Neuronal stem cell (in vitro differentiated cells): ENCODE data around the gene BTBD9.
A peak's percentile ranks its signal among the peaks of the same experiment; 100 is the strongest.

Experiments used
- DNase-seq: peaks from one replicate; pipeline ENCODE4 v3.0.0-alpha.2; 2013; ENCODE audit warnings: low spot score
- H2AFZ ChIP-seq: one replicate; pipeline ENCODE4 v1.6.1; 2013; ENCODE audit warnings: mild to moderate bottlenecking, low read length, inconsistent platforms
- H2AK5ac ChIP-seq: 2 replicates; pipeline ENCODE4 v1.6.1; 2013; ENCODE audit warnings: low read depth, mild to moderate bottlenecking, inconsistent platforms, low read length, moderate library complexity, mixed read lengths
- H2BK120ac ChIP-seq: 2 replicates; pipeline ENCODE4 v1.6.1; 2013; ENCODE audit warnings: low read depth, mild to moderate bottlenecking, inconsistent platforms, low read length, moderate library complexity, mixed read lengths
- H2BK12ac ChIP-seq: one replicate; pipeline ENCODE4 v1.6.1; 2013; ENCODE audit warnings: low read length, inconsistent platforms
- H2BK15ac ChIP-seq: 2 replicates; pipeline ENCODE4 v1.6.1; 2013; ENCODE audit warnings: mild to moderate bottlenecking, low read length, inconsistent platforms, mixed read lengths
- H2BK5ac ChIP-seq: one replicate; pipeline ENCODE4 v1.6.1; 2013; ENCODE audit warnings: inconsistent platforms, mild to moderate bottlenecking, low read length, moderate library complexity
- H3K14ac ChIP-seq: one replicate; pipeline ENCODE4 v1.6.1; 2013; ENCODE audit warnings: low read length, inconsistent platforms
- H3K18ac ChIP-seq: 2 replicates; pipeline ENCODE4 v1.6.1; 2013; ENCODE audit warnings: low read length, inconsistent platforms
- H3K23ac ChIP-seq: 2 replicates; pipeline ENCODE4 v1.6.1; 2013; ENCODE audit warnings: low read depth, mild to moderate bottlenecking, mixed read lengths, low read length, inconsistent platforms; ENCODE audit not compliant: poor library complexity
- H3K27ac ChIP-seq: replicated peaks from 3 replicates; pipeline ENCODE4 v1.5.1; 2013; ENCODE audit warnings: low read length, inconsistent platforms
- H3K27me3 ChIP-seq, 3 experiments: 2 replicates each; pipeline ENCODE4 v1.6.1; 2013; ENCODE audit warnings: low read length in 3 of 3, mild to moderate bottlenecking in 2 of 3, inconsistent platforms in 1 of 3, low read depth in 1 of 3, mixed read lengths in 1 of 3, moderate library complexity in 1 of 3; ENCODE audit not compliant: control insufficient read depth in 3 of 3, insufficient read depth in 3 of 3
- H3K36me3 ChIP-seq, 2 donors: replicated peaks in 1 of 2; 2 replicates each; pipeline ENCODE4 v1.6.1; 2013; ENCODE audit warnings: low read length in 2 of 2; ENCODE audit not compliant: control insufficient read depth in 2 of 2, insufficient read depth in 2 of 2
- H3K4ac ChIP-seq: 2 replicates; pipeline ENCODE4 v1.6.1; 2013; ENCODE audit warnings: inconsistent platforms, mild to moderate bottlenecking, low read length, moderate library complexity
- H3K4me1 ChIP-seq, 2 donors: 1 replicate in 1 of 2; 2 replicates in 1 of 2; pipeline ENCODE4 v1.6.1; 2013; ENCODE audit warnings: low read length in 2 of 2, low read depth in 1 of 2; ENCODE audit not compliant: control insufficient read depth in 2 of 2, insufficient read depth in 1 of 2
- H3K4me2 ChIP-seq: one replicate; pipeline ENCODE4 v1.6.1; 2013; ENCODE audit warnings: mild to moderate bottlenecking, low read length, inconsistent platforms; ENCODE audit not compliant: insufficient read depth, poor library complexity, severe bottlenecking
- H3K4me3 ChIP-seq, 2 donors: 2 replicates each; pipeline ENCODE4 v1.5.1; 2013; ENCODE audit warnings: low read length in 2 of 2, mild to moderate bottlenecking in 2 of 2, inconsistent platforms in 1 of 2, moderate library complexity in 1 of 2
- H3K79me1 ChIP-seq: one replicate; pipeline ENCODE4 v1.6.1; 2013; ENCODE audit warnings: low read depth, mild to moderate bottlenecking, inconsistent platforms, low read length, moderate library complexity
- H3K9ac ChIP-seq: one replicate; pipeline ENCODE4 v1.6.1; 2013; ENCODE audit warnings: mild to moderate bottlenecking, low read depth, low read length, inconsistent platforms; ENCODE audit not compliant: poor library complexity
- H3K9me3 ChIP-seq, 2 donors: replicated peaks in 1 of 2; 2 replicates each; pipeline versions ENCODE3 to v1.6.1; 2013; ENCODE audit warnings: low read length in 2 of 2, mild to moderate bottlenecking in 2 of 2, inconsistent platforms in 1 of 2, low read depth in 1 of 2, mixed read lengths in 1 of 2, moderate library complexity in 1 of 2; ENCODE audit not compliant: control insufficient read depth in 2 of 2, insufficient read depth in 1 of 2
- H4K8ac ChIP-seq: one replicate; pipeline ENCODE4 v1.6.1; 2013; ENCODE audit warnings: low read depth, mild to moderate bottlenecking, inconsistent platforms, low read length, moderate library complexity
- H4K91ac ChIP-seq: one replicate; pipeline ENCODE4 v1.6.1; 2013; ENCODE audit warnings: low read length, low read depth, mild to moderate bottlenecking, inconsistent platforms; ENCODE audit not compliant: poor library complexity
- WGBS, 2 donors: extraction: QIAGEN DNeasy Blood & Tissue Kit; methylation state at CpG; one replicate each; pipeline ENCODE4 v1.1.7; 2013; ENCODE audit warnings: missing lambda C conversion rate in 2 of 2, mixed read lengths in 1 of 2; ENCODE audit not compliant: insufficient read length in 2 of 2, insufficient replicate concordance in 1 of 2; ENCODE audit errors: extremely low coverage in 2 of 2; 5-methylcytosine and 5-hydroxymethylcytosine counted together

The BTBD9 gene

GRCh38 chr6:38169221-38169976 is 470.3 kb downstream of the BTBD9 start:
- no peaks in the 10 kb centered on the region for H3K36me3 ChIP-seq
- no peak overlapping the region for H3K23ac ChIP-seq
- no peak overlapping the region for H2AFZ ChIP-seq
- no peak overlapping the region for H3K4me2 ChIP-seq
- H2BK5ac ChIP-seq, result no peak overlapping the region
- peaks cover 4% of the 10 kb centered on the region for H3K79me1 ChIP-seq
- H3K4me3 ChIP-seq, result no peak overlapping the region
- no peaks in the 10 kb centered on the region for H3K9me3 ChIP-seq
- H3K27me3 ChIP-seq, result no peaks in the 10 kb centered on the region
- no peak overlapping the region for H2BK15ac ChIP-seq
- peak overlapping the region; percentile 88 for H2AK5ac ChIP-seq
- H4K91ac ChIP-seq, result no peak overlapping the region
- H2BK12ac ChIP-seq, result no peak overlapping the region
- DNase-seq, result no peak
- H3K4me1 ChIP-seq, result peaks cover 4 to 16% of the 10 kb centered on the region in 2 donors
- peak overlapping the region; percentile 33 for H3K14ac ChIP-seq
- H2BK120ac ChIP-seq, result no peak overlapping the region
- no peak overlapping the region for H3K27ac ChIP-seq
- H4K8ac ChIP-seq, result no peak overlapping the region
- no CpG with 5 or more reads among the region's 20 CpGs for whole genome bisulfite sequencing, 2 donors
- H3K18ac ChIP-seq, result peak overlapping the region; percentile 80
- H3K9ac ChIP-seq, result no peak overlapping the region
- H3K4ac ChIP-seq, result no peak overlapping the region

GRCh38 chr6:38168699-38169098 is 471.0 kb downstream of the BTBD9 start:
- Histone ChIP-seq H3K4me1 (peaks cover 4 to 16% of the 10 kb centered on the region in 2 donors), H3K23ac (no peak overlapping the region), H3K4me2 (no peak overlapping the region), H3K4me3 (no peak overlapping the region), H3K14ac (no peak overlapping the region), H3K9me3 (no peaks in the 10 kb centered on the region), H2BK12ac (no peak overlapping the region), H3K27me3 (no peaks in the 10 kb centered on the region), H2BK5ac (no peak overlapping the region), H4K8ac (no peak overlapping the region), H3K4ac (no peak overlapping the region), H2BK120ac (no peak overlapping the region), H3K79me1 (peaks cover 4% of the 10 kb centered on the region), H3K27ac (no peak overlapping the region), H3K18ac (no peak overlapping the region), H2BK15ac (no peak overlapping the region), H3K36me3 (no peaks in the 10 kb centered on the region), H2AK5ac (peak overlapping the region; percentile 88), H3K9ac (no peak overlapping the region), H2AFZ (no peak overlapping the region), H4K91ac (no peak overlapping the region)
- DNase-seq, result no peak
- no CpG with 5 or more reads among the region's 8 CpGs for WGBS, 2 donors

- no peak overlapping the region for H4K91ac ChIP-seq
- H3K27ac ChIP-seq, result no peak overlapping the region
- H3K27me3 ChIP-seq, result no peaks in the 10 kb centered on the region
- H3K18ac ChIP-seq, result no peak overlapping the region
- no peak overlapping the region for H2BK15ac ChIP-seq
- H2BK120ac ChIP-seq, result no peak overlapping the region
- no peak overlapping the region for H3K9ac ChIP-seq
- no peaks in the 10 kb centered on the region for H3K36me3 ChIP-seq
- peaks cover 4% of the 10 kb centered on the region for H3K79me1 ChIP-seq
- H3K23ac ChIP-seq, result peak overlapping the region; percentile 27
- WGBS, 2 donors, result no CpG with 5 or more reads among the region's 13 CpGs
- no peak overlapping the region for H4K8ac ChIP-seq
- H2AFZ ChIP-seq, result no peak overlapping the region
- no peak overlapping the region for H3K4me2 ChIP-seq
- H2BK5ac ChIP-seq, result no peak overlapping the region
- DNase-seq, result no peak
- peak overlapping the region; percentile 65 for H2AK5ac ChIP-seq
- H3K14ac ChIP-seq, result no peak overlapping the region
- H2BK12ac ChIP-seq, result no peak overlapping the region
- H3K4me1 ChIP-seq, result peaks cover 4 to 16% of the 10 kb centered on the region in 2 donors
- no peaks in the 10 kb centered on the region for H3K9me3 ChIP-seq
- H3K4me3 ChIP-seq, result no peak overlapping the region
- no peak overlapping the region for H3K4ac ChIP-seq
Observed at GRCh38 chr6:38168126-38168525, 471.6 kb downstream of the BTBD9 start.

DNA sequence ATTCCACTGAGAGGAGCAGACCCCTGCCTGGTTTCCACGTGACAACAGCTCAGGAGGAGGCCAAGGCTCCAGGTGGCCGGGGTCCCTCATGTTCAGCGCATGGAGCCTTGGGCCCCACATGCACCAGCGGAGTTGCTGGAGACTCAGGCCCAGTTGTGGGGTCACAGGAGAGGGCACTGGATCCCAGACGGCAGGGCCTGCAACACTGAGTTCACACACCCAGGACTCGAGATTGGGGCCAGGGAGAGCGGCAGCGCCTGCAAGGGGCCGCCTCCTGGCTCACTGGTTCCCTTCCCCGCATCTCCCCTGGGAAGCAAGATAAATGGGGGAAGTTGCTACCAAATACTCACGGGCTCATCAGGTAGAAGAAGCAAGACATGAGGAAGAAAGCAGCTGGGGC is 472.1 kb downstream of the BTBD9 start:
- no CpG with 5 or more reads among the region's 11 CpGs for WGBS, 2 donors

More for the DNA sequence above, 472.1 kb downstream of the BTBD9 start:
- Histone ChIP-seq H3K4ac (no peak overlapping the region), H2AK5ac (no peak overlapping the region), H3K23ac (no peak overlapping the region), H3K79me1 (peaks cover 4% of the 10 kb centered on the region), H3K27ac (no peak overlapping the region), H3K27me3 (no peaks in the 10 kb centered on the region), H3K4me2 (no peak overlapping the region), H4K8ac (no peak overlapping the region), H3K9ac (no peak overlapping the region), H2BK120ac (no peak overlapping the region), H3K14ac (peak overlapping the region; percentile 79), H3K4me1 (peaks cover 4 to 14% of the 10 kb centered on the region in 2 donors), H4K91ac (no peak overlapping the region), H3K18ac (peak overlapping the region; percentile 70), H2BK15ac (no peak overlapping the region), H2AFZ (no peak overlapping the region), H3K9me3 (no peaks in the 10 kb centered on the region), H2BK5ac (no peak overlapping the region), H2BK12ac (no peak overlapping the region), H3K36me3 (no peaks in the 10 kb centered on the region), H3K4me3 (no peak overlapping the region)
- DNase-seq, result no peak
